Common myeloid progenitor, CD34-positive (primary cell): ENCODE results near the gene SGSH.

Experiments
- CTCF ChIA-PET: fragments of 350-600 bp; sonication (Branson Sonifier 250); formaldehyde crosslinking; loops from one replicate; lab custom pipeline; 2021; ENCODE audit warnings: antibody characterized with exemption; lab: Charles Lee
- POLR2A ChIA-PET: fragments of 350-600 bp; sonication (Branson Sonifier 250); formaldehyde crosslinking; loops from one replicate; lab custom pipeline; 2021; ENCODE audit warnings: antibody characterized with exemption; lab: Charles Lee
- DNase-seq, 3 donors: peaks; one replicate each; pipeline versions ENCODE4 v3.0.0 to v3.0.0-alpha.2; 2013
- H3K27ac ChIP-seq, 2 experiments: 1 replicate in 1 of 2; 2 replicates in 1 of 2; pipeline ENCODE4 v1.7.0; 2013; ENCODE audit warnings: inconsistent platforms in 2 of 2, low read length in 2 of 2, mild to moderate bottlenecking in 2 of 2, low read depth in 1 of 2, moderate library complexity in 1 of 2; ENCODE audit not compliant: severe bottlenecking in 2 of 2, insufficient read depth in 1 of 2, poor library complexity in 1 of 2
- H3K27me3 ChIP-seq, 5 experiments: replicated peaks in 2 of 5; 1 replicate in 3 of 5; 2 replicates in 2 of 5; pipeline versions ENCODE4 v1.6.1 to v1.7.0; 2013; ENCODE audit warnings: low read length in 4 of 5, mild to moderate bottlenecking in 2 of 5, moderate library complexity in 2 of 5, inconsistent platforms in 1 of 5; ENCODE audit not compliant: insufficient read depth in 5 of 5, control insufficient read depth in 4 of 5
- H3K36me3 ChIP-seq, 4 experiments: 1 replicate in 2 of 4; 2 replicates in 2 of 4; pipeline versions ENCODE4 v1.6.1 to v1.7.0; 2013; ENCODE audit warnings: low read length in 3 of 4, control low read depth in 1 of 4, mild to moderate bottlenecking in 1 of 4; ENCODE audit not compliant: control insufficient read depth in 4 of 4, insufficient read depth in 4 of 4
- H3K4me1 ChIP-seq, 4 experiments: 1 replicate in 3 of 4; 2 replicates in 1 of 4; pipeline versions ENCODE4 v1.6.1 to v1.7.1; 2013; ENCODE audit warnings: low read length in 3 of 4, mild to moderate bottlenecking in 3 of 4, control low read depth in 1 of 4, inconsistent platforms in 1 of 4, moderate library complexity in 1 of 4; ENCODE audit not compliant: control insufficient read depth in 4 of 4, insufficient read depth in 4 of 4; ENCODE audit errors: control extremely low read depth in 1 of 4
- H3K4me3 ChIP-seq, 7 experiments: 1 replicate in 4 of 7; 2 replicates in 3 of 7; pipeline versions ENCODE4 v1.5.1 to v1.7.0; 2013; ENCODE audit warnings: mild to moderate bottlenecking in 7 of 7, low read length in 6 of 7, moderate library complexity in 6 of 7, inconsistent platforms in 2 of 7, low read depth in 2 of 7, control low read depth in 1 of 7; ENCODE audit not compliant: insufficient read depth in 4 of 7, control insufficient read depth in 1 of 7; ENCODE audit errors: extremely low read depth in 1 of 7
- H3K9me3 ChIP-seq, 5 experiments: 1 replicate in 4 of 5; 2 replicates in 1 of 5; pipeline versions ENCODE4 v1.6.1 to v1.7.1; 2013; ENCODE audit warnings: low read length in 4 of 5, mild to moderate bottlenecking in 2 of 5, inconsistent platforms in 1 of 5, low read depth in 1 of 5, moderate library complexity in 1 of 5; ENCODE audit not compliant: control insufficient read depth in 4 of 5, insufficient read depth in 2 of 5; ENCODE audit errors: control extremely low read depth in 1 of 5
- WGBS: methylation state at CpG from one replicate; pipeline ENCODE4 v1.1.5; 2013; ENCODE audit not compliant: insufficient coverage; 5-methylcytosine and 5-hydroxymethylcytosine counted together

SGSH gene

DNA sequence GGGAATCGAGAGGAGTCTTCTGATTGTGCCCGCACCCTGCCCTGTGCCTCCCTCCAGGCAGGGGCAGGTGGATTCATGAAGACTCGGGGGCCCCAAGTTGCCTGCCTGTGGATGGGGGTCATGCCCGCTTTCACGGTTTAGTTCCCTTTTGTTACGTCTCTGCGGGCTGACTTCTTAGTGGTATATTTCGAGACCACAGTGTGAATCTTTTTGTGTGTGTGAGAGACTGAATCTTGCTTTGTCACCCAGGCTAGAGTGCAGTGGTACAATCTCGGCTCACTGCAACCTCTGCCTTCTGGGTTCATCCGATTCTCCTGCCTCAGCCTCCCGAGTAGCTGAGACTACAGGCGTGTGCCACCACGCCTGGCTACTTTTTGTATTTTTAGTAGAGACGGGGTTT, 22.4 kb upstream of the SGSH start:
- Histone ChIP-seq H3K4me3 (no peak overlapping the region), H3K27me3 (peaks cover 0 to 2% (median 0%) of the 10 kb centered on the region in 5 experiments), H3K9me3 (no peaks in the 10 kb centered on the region), H3K27ac (no peak overlapping the region), H3K36me3 (no peaks in the 10 kb centered on the region), H3K4me1 (no peaks in the 10 kb centered on the region)
- WGBS = 87% methylated on average over 9 of the region's 14 CpGs
- POLR2A ChIA-PET = no interaction called here
- DNase-seq = no peak
- CTCF ChIA-PET = interaction anchor here (0.7 kb wide), 1 partner anchor 93 kb away, joined by 3 read pairs; no protein-coding TSS in a partner anchor

DNA sequence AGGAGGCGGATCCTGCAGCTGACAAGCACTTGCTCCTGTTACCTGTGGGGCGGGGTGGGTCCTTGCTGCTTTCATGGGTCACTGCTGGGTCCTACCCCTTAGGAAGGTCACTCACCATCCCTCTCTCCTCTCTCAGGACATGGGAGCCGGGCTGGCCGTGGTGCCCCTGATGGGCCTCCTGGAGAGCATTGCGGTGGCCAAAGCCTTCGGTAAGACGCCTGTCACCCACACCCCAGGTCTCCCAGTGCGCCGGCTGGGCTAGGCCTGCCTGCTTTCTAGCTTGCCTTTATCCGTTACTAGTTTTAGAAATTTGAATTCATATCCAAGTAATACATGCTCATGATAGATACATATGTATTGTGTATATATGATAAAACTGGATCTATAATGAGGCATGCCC, 17.3 kb upstream of the SGSH start:
- ChIA-PET CTCF (no interaction called here), POLR2A (no interaction called here)
- no peaks in the 10 kb centered on the region for H3K4me1 ChIP-seq
- WGBS = 98% methylated on average over 6 of the region's 10 CpGs
- H3K4me3 ChIP-seq = no peak overlapping the region
- H3K27me3 ChIP-seq = no peaks in the 10 kb centered on the region
- no peak for DNase-seq
- H3K36me3 ChIP-seq = no peaks in the 10 kb centered on the region
- no peak overlapping the region for H3K27ac ChIP-seq
- peaks cover 2 to 18% (median 15%) of the 10 kb centered on the region in 5 experiments for H3K9me3 ChIP-seq

DNA sequence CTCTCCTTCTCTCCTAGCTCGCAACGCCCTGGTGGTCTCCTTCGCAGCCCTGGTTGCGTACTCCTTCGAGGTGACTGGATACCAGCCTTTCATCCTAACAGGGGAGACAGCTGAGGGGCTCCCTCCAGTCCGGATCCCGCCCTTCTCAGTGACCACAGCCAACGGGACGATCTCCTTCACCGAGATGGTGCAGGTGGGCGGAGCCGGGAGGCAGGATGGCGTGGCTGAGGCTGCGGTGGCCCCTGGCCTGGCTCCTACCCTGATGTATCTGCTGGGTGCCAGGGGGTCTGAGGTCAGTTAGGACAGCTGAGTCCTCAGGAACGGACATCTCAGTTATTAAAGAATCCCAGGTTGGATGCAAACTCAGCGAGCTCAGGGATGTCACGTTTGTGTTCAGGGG, 16.8 kb upstream of the SGSH start:
- no peak for DNase-seq
- Histone ChIP-seq H3K9me3 (peaks cover 2 to 21% (median 17%) of the 10 kb centered on the region in 5 experiments), H3K27ac (no peak overlapping the region), H3K27me3 (no peaks in the 10 kb centered on the region), H3K4me3 (no peak overlapping the region), H3K4me1 (no peaks in the 10 kb centered on the region), H3K36me3 (no peaks in the 10 kb centered on the region)
- 91% methylated on average over 17 of the region's 17 CpGs for WGBS
- ChIA-PET CTCF (no interaction called here), POLR2A (no interaction called here)

DNA sequence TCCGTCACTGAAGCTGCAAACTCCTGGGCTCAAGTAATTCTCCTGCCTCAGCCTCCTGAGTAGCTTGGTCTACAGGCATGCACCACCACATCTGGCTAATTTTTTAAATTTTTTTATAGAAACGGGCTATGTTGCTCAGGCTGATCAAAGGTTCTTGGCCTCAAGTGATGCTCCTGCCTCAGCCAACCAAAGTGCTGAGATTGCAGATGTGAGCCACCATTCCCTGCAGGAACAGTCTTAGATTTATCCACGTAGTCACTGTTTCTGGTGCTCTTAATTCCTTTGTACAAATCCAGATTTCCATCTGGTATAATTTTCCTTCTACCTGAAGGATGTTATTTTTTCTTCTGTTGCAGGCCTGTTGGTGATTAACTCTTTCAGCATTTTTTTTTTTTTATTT, 13.1 kb upstream of the SGSH start:
- Histone ChIP-seq H3K9me3 (peaks cover 2 to 23% (median 17%) of the 10 kb centered on the region in 5 experiments), H3K36me3 (no peaks in the 10 kb centered on the region), H3K4me1 (no peaks in the 10 kb centered on the region), H3K4me3 (no peak overlapping the region), H3K27ac (no peak overlapping the region), H3K27me3 (peaks cover 0 to 15% (median 0%) of the 10 kb centered on the region in 5 experiments)
- ChIA-PET POLR2A (no interaction called here), CTCF (no interaction called here)
- DNase-seq = no peak
- 100% methylated on average over 3 of the region's 3 CpGs for WGBS

DNA sequence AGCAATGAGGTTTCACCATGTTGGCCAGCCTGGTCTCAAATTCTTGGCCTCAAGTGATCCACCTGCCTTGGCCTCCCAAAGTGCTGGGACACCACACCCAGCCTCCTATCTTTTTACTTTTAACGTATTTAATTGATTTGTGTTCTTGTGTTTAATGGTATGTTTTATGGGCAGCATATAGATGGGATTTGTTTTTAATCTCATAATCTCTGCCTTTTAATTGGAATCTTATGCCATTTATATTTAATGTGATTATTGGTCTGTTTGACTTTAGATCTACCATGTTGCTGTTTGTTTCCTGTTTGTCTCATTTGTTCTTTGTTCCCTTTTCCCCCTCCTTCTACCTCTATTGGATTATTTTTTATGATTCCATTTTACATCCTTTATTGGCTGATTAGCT, 12.3 kb upstream of the SGSH start:
- no peaks in the 10 kb centered on the region for H3K36me3 ChIP-seq
- no peaks in the 10 kb centered on the region for H3K4me1 ChIP-seq
- ChIA-PET CTCF (no interaction called here), POLR2A (no interaction called here)
- DNase-seq = no peak
- peaks cover 0 to 16% (median 0%) of the 10 kb centered on the region in 5 experiments for H3K27me3 ChIP-seq
- no peak overlapping the region for H3K4me3 ChIP-seq
- WGBS = no CpG with 5 or more reads among the region's 1 CpG
- H3K27ac ChIP-seq = no peak overlapping the region
- peaks cover 2 to 23% (median 17%) of the 10 kb centered on the region in 5 experiments for H3K9me3 ChIP-seq

DNA sequence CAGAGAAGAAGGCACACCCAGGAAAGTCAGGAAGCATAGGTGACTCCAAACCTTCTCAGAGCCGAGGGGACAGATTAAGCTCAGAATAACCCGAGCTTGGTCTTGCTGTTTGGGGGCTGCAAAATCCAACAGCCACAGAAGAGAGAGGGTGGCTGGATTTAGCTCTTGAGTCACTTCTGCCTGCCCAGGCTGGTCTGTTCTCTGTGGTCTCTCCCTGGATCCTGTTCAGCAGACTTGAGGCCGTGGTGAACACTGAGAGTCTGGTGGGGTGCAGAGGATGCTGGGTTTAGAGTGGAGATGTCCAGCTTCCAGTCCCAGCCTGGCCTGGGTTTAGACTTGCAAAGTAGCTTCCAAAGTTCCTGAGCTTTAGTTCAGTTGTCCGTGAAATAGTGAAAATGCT, 8.9 kb upstream of the SGSH start:
- peaks cover 0 to 45% (median 7%) of the 10 kb centered on the region in 5 experiments for H3K27me3 ChIP-seq
- H3K4me3 ChIP-seq = no peak overlapping the region
- no peak for DNase-seq
- POLR2A ChIA-PET = no interaction called here
- peaks cover 2 to 20% (median 13%) of the 10 kb centered on the region in 5 experiments for H3K9me3 ChIP-seq
- no peak overlapping the region for H3K27ac ChIP-seq
- CTCF ChIA-PET = no interaction called here
- H3K36me3 ChIP-seq = no peaks in the 10 kb centered on the region
- WGBS = 89% methylated on average over 4 of the region's 4 CpGs
- no peaks in the 10 kb centered on the region for H3K4me1 ChIP-seq

DNA sequence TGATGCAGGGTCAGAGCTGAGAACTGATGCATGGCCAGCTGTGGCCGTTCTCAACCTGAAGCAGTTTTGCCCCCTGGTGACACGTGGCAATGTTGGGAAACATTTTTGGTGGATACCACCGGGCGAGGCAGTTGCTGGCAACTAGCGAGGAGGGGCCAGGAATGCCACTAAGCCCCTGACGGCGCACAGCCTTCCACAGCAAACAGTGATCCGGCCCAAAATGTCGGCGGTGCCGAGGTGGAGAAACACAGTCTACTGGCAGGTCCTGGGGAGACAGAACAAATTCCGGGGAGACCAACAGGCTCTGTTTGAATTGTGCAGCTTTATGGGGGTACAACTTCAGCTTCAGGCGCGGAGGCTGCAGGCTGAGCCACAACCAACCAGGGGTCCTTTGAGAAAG, 8.3 kb upstream of the SGSH start:
- WGBS = 93% methylated on average over 12 of the region's 14 CpGs
- Histone ChIP-seq H3K9me3 (peaks cover 2 to 15% (median 11%) of the 10 kb centered on the region in 5 experiments), H3K27me3 (peaks cover 0 to 49% (median 7%) of the 10 kb centered on the region in 5 experiments), H3K36me3 (no peaks in the 10 kb centered on the region), H3K4me1 (no peaks in the 10 kb centered on the region), H3K4me3 (no peak overlapping the region), H3K27ac (no peak overlapping the region)
- ChIA-PET CTCF (no interaction called here), POLR2A (no interaction called here)
- DNase-seq = no peak
